ENCODE results near the gene AKR1B1. TPM values are rescaled to one million over a fixed set of nuclear protein-coding genes. Genes with fewer than 3 reads are reported as not detected.

The AKR1B1 gene
- total RNA-seq, 1 experiment from 2014 or later: 166 TPM

- Histone ChIP-seq H2AFZ (ENCODE audit: low read length) (no peak overlapping the region), H3K23me2 (ENCODE audit: insufficient read length, low read depth, low read length, poor library complexity, severe bottlenecking) (no peaks in the 10 kb centered on the region), H3K27me3 (ENCODE audit: insufficient read depth, low read length) (no peaks in the 10 kb centered on the region), H4K20me1 (ENCODE audit: control insufficient read depth, insufficient read depth, insufficient read length) (no peaks in the 10 kb centered on the region), H3K4ac (ENCODE audit: low read depth, low read length) (no peak overlapping the region), H3K4me1 (ENCODE audit: insufficient read depth, low read length) (no peaks in the 10 kb centered on the region), H4K8ac (replicated peaks; ENCODE audit: insufficient read length, low read depth, low read length) (no peak overlapping the region), H3K4me2 (ENCODE audit: insufficient read depth, insufficient read length, low read length) (no peak overlapping the region), H3K14ac (ENCODE audit: insufficient read depth, low read length) (no peak overlapping the region), H2BK12ac (ENCODE audit: insufficient read length, low read depth, low read length) (no peak overlapping the region), H2BK120ac (ENCODE audit: low read depth, low read length, poor library complexity, severe bottlenecking) (no peak overlapping the region), H3K79me1 (ENCODE audit: insufficient read depth, low read depth, low read length, poor library complexity, severe bottlenecking) (no peaks in the 10 kb centered on the region), H3K18ac (ENCODE audit: insufficient read length, low read depth, low read length) (no peak overlapping the region), H3K27ac (ENCODE audit: insufficient read length, low read depth, low read length) (no peak overlapping the region), H2AK5ac (ENCODE audit: insufficient read length, low read length) (no peak overlapping the region), H3K23ac (ENCODE audit: insufficient read length, low read depth, low read length) (no peak overlapping the region), H3K9me3 (ENCODE audit: control insufficient read depth, low read depth, low read length) (no peaks in the 10 kb centered on the region), H3K79me2 (ENCODE audit: insufficient read depth, low read length) (no peaks in the 10 kb centered on the region), H3K9ac (ENCODE audit: extremely low read depth, insufficient read length, low read length) (no peak overlapping the region), H2BK5ac (ENCODE audit: insufficient read length, low read length) (no peak overlapping the region), H4K91ac (ENCODE audit: insufficient read length, low read depth, low read length) (no peak overlapping the region), H2BK20ac (ENCODE audit: low read depth, low read length, poor library complexity, severe bottlenecking) (no peak overlapping the region), H3T11ph (ENCODE audit: low read length) (no peak overlapping the region), H3K56ac (ENCODE audit: insufficient read length, low read depth, low read length) (no peak overlapping the region), H4K5ac (ENCODE audit: insufficient read length, low read depth, low read length) (no peak overlapping the region), H2BK15ac (ENCODE audit: low read depth, low read length) (no peak overlapping the region)
- Mint-ChIP-seq H3K27ac (no peak overlapping the region), H3K27me3 (ENCODE audit: low read depth) (no peaks in the 10 kb centered on the region; the same call in 1 of the 2 replicates), H3K9me3 (peaks cover 4 to 7% of the 10 kb centered on the region in 2 experiments; a peak in 3 of 5 replicates), H3K4me1 (no peaks in the 10 kb centered on the region), H3K4me3 (no peak overlapping the region), H3K36me3 (ENCODE audit: insufficient read depth in 1 of 3, low read depth in 3 of 3) (peaks cover 50 to 69% (median 67%) of the 10 kb centered on the region in 3 experiments)
- WGBS (ENCODE audit: extremely low coverage, insufficient read length, low lambda C conversion rate): no CpG with 5 or more reads among the region's 4 CpGs
- TF ChIP-seq, protein P1, sequence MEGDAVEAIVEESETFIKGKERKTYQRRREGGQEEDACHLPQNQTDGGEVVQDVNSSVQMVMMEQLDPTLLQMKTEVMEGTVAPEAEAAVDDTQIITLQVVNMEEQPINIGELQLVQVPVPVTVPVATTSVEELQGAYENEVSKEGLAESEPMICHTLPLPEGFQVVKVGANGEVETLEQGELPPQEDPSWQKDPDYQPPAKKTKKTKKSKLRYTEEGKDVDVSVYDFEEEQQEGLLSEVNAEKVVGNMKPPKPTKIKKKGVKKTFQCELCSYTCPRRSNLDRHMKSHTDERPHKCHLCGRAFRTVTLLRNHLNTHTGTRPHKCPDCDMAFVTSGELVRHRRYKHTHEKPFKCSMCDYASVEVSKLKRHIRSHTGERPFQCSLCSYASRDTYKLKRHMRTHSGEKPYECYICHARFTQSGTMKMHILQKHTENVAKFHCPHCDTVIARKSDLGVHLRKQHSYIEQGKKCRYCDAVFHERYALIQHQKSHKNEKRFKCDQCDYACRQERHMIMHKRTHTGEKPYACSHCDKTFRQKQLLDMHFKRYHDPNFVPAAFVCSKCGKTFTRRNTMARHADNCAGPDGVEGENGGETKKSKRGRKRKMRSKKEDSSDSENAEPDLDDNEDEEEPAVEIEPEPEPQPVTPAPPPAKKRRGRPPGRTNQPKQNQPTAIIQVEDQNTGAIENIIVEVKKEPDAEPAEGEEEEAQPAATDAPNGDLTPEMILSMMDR (conservative IDR thresholded peaks at IDR 0.05): no peak
- no peak for DNase-seq
Measured at GRCh38 chr7:134440476-134440875, 18.4 kb downstream of the AKR1B1 start.

Data from H9 (cell line).